Breast epithelium (tissue), 4 donors: ENCODE measurements around the gene CCDC57. TPM values are rescaled to one million over a fixed set of nuclear protein-coding genes. Genes with fewer than 3 reads are reported as not detected.
A peak's percentile ranks its signal among the peaks of the same experiment; 100 is the strongest.

ENCODE experiments used
- DNase-seq, 2 donors: peaks; one replicate each; pipeline ENCODE4 v3.0.0-alpha.2; 2019; ENCODE audit warnings: low spot score in 2 of 2
- H3K27ac ChIP-seq, 2 donors: fragments of 200-600 bp; sonication (generic) in 1 of 2; one replicate each; pipeline ENCODE4 v1.5.1; 2016 to 2019; ENCODE audit warnings: mild to moderate bottlenecking in 1 of 2
- H3K27me3 ChIP-seq, 2 donors: fragments of 200-600 bp; sonication (generic) in 1 of 2; one replicate each; pipeline versions ENCODE4 v1.5.1 to v1.6.0; 2017 to 2019; ENCODE audit warnings: control low read depth in 1 of 2, mild to moderate bottlenecking in 1 of 2
- H3K36me3 ChIP-seq: fragments of 200-600 bp; one replicate; pipeline ENCODE4 v1.5.1; 2019
- H3K4me1 ChIP-seq, 2 donors: fragments of 200-600 bp; sonication (generic); one replicate each; pipeline ENCODE4 v1.5.1; 2016 to 2019; ENCODE audit warnings: control low read depth in 1 of 2
- H3K4me3 ChIP-seq, 3 donors: fragments of 200-600 bp; sonication (generic); 1 replicate in 2 of 3; 2 replicates in 1 of 3; pipeline ENCODE4 v1.5.1; 2016 to 2019; ENCODE audit warnings: mild to moderate bottlenecking in 3 of 3, moderate library complexity in 2 of 3
- H3K9me3 ChIP-seq, 2 donors: fragments of 200-600 bp; sonication (generic) in 1 of 2; one replicate each; pipeline ENCODE4 v1.5.1; 2016 to 2019; ENCODE audit warnings: control low read depth in 1 of 2
- CTCF ChIP-seq, 3 donors: fragments of 450-650 bp; IDR thresholded peaks; one replicate each; pipeline ENCODE4 v1.5.1; 2016 to 2017; ENCODE audit warnings: antibody characterized with exemption in 3 of 3, mild to moderate bottlenecking in 3 of 3, moderate library complexity in 3 of 3
- POLR2A ChIP-seq: fragments of 450-650 bp; IDR thresholded peaks from one replicate; pipeline ENCODE4 v1.6.1; 2016; ENCODE audit warnings: antibody characterized with exemption, mild to moderate bottlenecking, moderate library complexity
- POLR2AphosphoS5 ChIP-seq, 3 donors: sonication (generic); formaldehyde crosslinking; IDR thresholded peaks; one replicate each; pipeline ENCODE4 v1.6.1; 2017; ENCODE audit warnings: antibody characterized with exemption in 3 of 3
- intact Hi-C: fragments of 100-400 bp; cut with DNase I; formaldehyde crosslinking; loops from one replicate; pipeline ENCODE4 v1.15.1; 2023; ENCODE audit warnings: low total_unique reads
- total RNA-seq, 3 donors: library from RNA; depleted of rRNA; stranded (reverse); fragments of >200 nt; gene quantifications; one replicate each; pipeline ENCODE4 v1.1.0, GENCODE V29; 2016

The CCDC57 gene
- total RNA-seq, 3 donors from 2014 or later: 13.4 to 56.9 (median 52.8) TPM

GRCh38 chr17:82244413-82245133, 31.9 kb upstream of the CCDC57 start:
- H3K27ac ChIP-seq: peak overlapping the region in 1 of 2 donors; percentile 32
- no peak for DNase-seq
- no peaks in the 10 kb centered on the region for H3K9me3 ChIP-seq
- no peak overlapping the region for H3K4me3 ChIP-seq
- H3K36me3 ChIP-seq: peaks cover 13% of the 10 kb centered on the region
- H3K4me1 ChIP-seq: peaks cover 39 to 50% of the 10 kb centered on the region in 2 donors
- peak; percentile 9 to 53 (median 44) for TF ChIP-seq CTCF (IDR thresholded peaks at IDR 0.05)
- TF ChIP-seq POLR2A: no peak
- no peaks in the 10 kb centered on the region for H3K27me3 ChIP-seq
- intact Hi-C loops: loop anchor here (10.0 kb wide), 1 partner anchor 80 kb away; no protein-coding TSS in a partner anchor

GRCh38 chr17:82243648-82244412, 31.2 kb upstream of the CCDC57 start:
- Histone ChIP-seq H3K4me1 (peaks cover 39 to 57% of the 10 kb centered on the region in 2 donors), H3K27me3 (no peaks in the 10 kb centered on the region), H3K36me3 (peaks cover 9% of the 10 kb centered on the region), H3K9me3 (no peaks in the 10 kb centered on the region), H3K27ac (peak overlapping the region; percentile 79 to 85), H3K4me3 (no peak overlapping the region)
- DNase-seq: no peak
- intact Hi-C loops: loop anchor here (10.0 kb wide), 1 partner anchor 81 kb away; no protein-coding TSS in a partner anchor
- TF ChIP-seq CTCF (IDR thresholded peaks at IDR 0.05) (no peak), POLR2A (no peak), POLR2AphosphoS5 (IDR thresholded peaks at IDR 0.05) (no peak)

DNA sequence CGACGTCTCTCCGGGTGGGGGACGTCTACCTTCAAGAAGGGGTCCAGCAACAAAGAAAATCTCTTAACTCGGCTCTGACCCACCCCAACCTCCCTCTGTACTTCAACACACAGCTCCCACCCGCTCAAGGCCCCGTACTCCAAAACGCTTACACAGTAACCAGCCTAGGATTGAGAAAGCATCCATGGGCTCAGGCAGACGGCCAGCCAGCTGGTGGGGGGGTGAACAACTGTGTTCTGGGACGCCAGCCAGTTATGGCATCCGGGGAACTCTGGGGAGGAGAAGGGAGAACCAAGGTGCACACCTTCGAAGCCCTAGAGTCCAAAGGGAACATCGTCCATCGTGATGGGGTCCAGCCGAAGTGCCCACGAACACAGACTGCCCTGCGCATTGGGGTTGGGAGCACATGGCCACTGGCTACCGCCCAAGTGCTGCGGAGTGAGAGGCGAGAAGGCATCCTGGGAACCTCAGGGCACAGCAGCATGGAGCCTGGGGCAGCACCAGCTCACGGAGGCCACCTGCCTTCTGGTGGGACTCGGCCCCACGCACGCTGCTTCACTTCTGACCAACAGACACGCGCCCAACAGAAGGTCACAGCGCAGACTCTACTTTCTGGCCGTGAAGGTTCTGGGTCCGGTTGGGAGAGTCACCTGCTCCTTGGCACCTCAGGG, 30.5 kb upstream of the CCDC57 start:
- Histone ChIP-seq H3K4me1 (peaks cover 45 to 62% of the 10 kb centered on the region in 2 donors), H3K27me3 (no peaks in the 10 kb centered on the region), H3K4me3 (peak overlapping the region in 1 of 3 donors; percentile 19), H3K27ac (peak overlapping the region; percentile 79 to 85), H3K9me3 (no peaks in the 10 kb centered on the region), H3K36me3 (peaks cover 6% of the 10 kb centered on the region)
- no peak for TF ChIP-seq POLR2A
- TF ChIP-seq POLR2AphosphoS5 (IDR thresholded peaks at IDR 0.05): peak in 1 of 3 donors; percentile 57
- no peak for TF ChIP-seq CTCF (IDR thresholded peaks at IDR 0.05)
- intact Hi-C loops: loop anchor here (10.0 kb wide), 1 partner anchor 82 kb away; no protein-coding TSS in a partner anchor
- peak; percentile 77 to 85 for DNase-seq

GRCh38 chr17:82242698-82242976, 30.0 kb upstream of the CCDC57 start:
- H3K9me3 ChIP-seq: no peaks in the 10 kb centered on the region
- intact Hi-C loops: loop anchor here (10.0 kb wide), 1 partner anchor 82 kb away; no protein-coding TSS in a partner anchor
- H3K27me3 ChIP-seq: no peaks in the 10 kb centered on the region
- TF ChIP-seq CTCF (IDR thresholded peaks at IDR 0.05) (no peak), POLR2A (no peak), POLR2AphosphoS5 (IDR thresholded peaks at IDR 0.05) (no peak)
- peak overlapping the region; percentile 79 to 85 for H3K27ac ChIP-seq
- H3K4me3 ChIP-seq: peak overlapping the region in 1 of 3 donors; percentile 19
- peaks cover 48 to 66% of the 10 kb centered on the region in 2 donors for H3K4me1 ChIP-seq
- H3K36me3 ChIP-seq: peaks cover 5% of the 10 kb centered on the region
- no peak for DNase-seq
